Gastroesophageal sphincter (tissue), 3 donors: ENCODE data around the gene HMGN4.

Experiments used
- POLR2A ChIP-seq, 2 donors: fragments of 450-650 bp; IDR thresholded peaks; one replicate each; pipeline ENCODE4 v1.6.1; 2017; ENCODE audit warnings: antibody characterized with exemption in 2 of 2, mild to moderate bottlenecking in 2 of 2, moderate library complexity in 1 of 2
- POLR2AphosphoS5 ChIP-seq: sonication (generic); formaldehyde crosslinking; IDR thresholded peaks from one replicate; pipeline ENCODE4 v1.6.1; 2017; ENCODE audit warnings: antibody characterized with exemption
- TF ChIP-seq, protein P1 (sequence below), 4 experiments: fragments of 200-600 bp in 2 of 4; fragments of 450-650 bp in 2 of 4; sonication (generic) in 1 of 4; IDR thresholded peaks; one replicate each; pipeline ENCODE4 v1.5.1; 2017 to 2019; ENCODE audit warnings: antibody characterized with exemption in 4 of 4, mild to moderate bottlenecking in 2 of 4, moderate library complexity in 2 of 4

DNA sequence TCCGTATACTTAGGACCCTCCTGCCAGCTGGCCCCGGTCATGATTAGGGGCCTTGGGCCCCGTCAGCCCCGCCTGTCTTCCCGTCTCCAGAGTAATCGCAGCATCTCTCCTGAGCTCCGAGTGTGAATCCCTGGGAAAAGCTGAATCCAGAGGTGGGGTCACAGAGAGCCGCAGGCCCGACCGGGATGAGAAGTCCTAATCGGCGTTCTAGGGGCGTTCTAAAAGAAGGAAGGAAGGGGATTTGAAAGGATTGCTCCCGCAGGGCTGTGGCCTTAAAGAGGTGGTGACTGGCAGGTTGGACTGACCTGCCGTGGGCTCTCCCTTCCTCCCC is 371 bp downstream of the HMGN4 start:
- TF ChIP-seq POLR2A (IDR thresholded peaks at IDR 0.05) (no peak), POLR2AphosphoS5 (no peak)
- TF ChIP-seq, protein P1, sequence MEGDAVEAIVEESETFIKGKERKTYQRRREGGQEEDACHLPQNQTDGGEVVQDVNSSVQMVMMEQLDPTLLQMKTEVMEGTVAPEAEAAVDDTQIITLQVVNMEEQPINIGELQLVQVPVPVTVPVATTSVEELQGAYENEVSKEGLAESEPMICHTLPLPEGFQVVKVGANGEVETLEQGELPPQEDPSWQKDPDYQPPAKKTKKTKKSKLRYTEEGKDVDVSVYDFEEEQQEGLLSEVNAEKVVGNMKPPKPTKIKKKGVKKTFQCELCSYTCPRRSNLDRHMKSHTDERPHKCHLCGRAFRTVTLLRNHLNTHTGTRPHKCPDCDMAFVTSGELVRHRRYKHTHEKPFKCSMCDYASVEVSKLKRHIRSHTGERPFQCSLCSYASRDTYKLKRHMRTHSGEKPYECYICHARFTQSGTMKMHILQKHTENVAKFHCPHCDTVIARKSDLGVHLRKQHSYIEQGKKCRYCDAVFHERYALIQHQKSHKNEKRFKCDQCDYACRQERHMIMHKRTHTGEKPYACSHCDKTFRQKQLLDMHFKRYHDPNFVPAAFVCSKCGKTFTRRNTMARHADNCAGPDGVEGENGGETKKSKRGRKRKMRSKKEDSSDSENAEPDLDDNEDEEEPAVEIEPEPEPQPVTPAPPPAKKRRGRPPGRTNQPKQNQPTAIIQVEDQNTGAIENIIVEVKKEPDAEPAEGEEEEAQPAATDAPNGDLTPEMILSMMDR (IDR thresholded peaks at IDR 0.05): no peak
